Subcutaneous abdominal adipose tissue (tissue), 5 donors: Measurements from ENCODE around the gene GTF2H1.

Experiments
- H3K27ac ChIP-seq: one replicate; pipeline ENCODE4 v1.7.0; 2013; ENCODE audit warnings: low read depth, mild to moderate bottlenecking, inconsistent platforms, low read length, moderate library complexity
- H3K27me3 ChIP-seq, 5 donors: one replicate each; pipeline ENCODE4 v1.7.0; 2013; ENCODE audit warnings: low read length in 5 of 5, inconsistent platforms in 1 of 5; ENCODE audit not compliant: control insufficient read depth in 5 of 5, insufficient read depth in 4 of 5
- H3K36me3 ChIP-seq, 5 donors: one replicate each; pipeline ENCODE4 v1.7.0; 2013; ENCODE audit warnings: low read length in 5 of 5; ENCODE audit not compliant: control insufficient read depth in 5 of 5, insufficient read depth in 5 of 5
- H3K4me1 ChIP-seq, 5 donors: one replicate each; pipeline ENCODE4 v1.7.0; 2013; ENCODE audit warnings: low read length in 5 of 5, mild to moderate bottlenecking in 3 of 5, moderate library complexity in 1 of 5; ENCODE audit not compliant: control insufficient read depth in 5 of 5, insufficient read depth in 5 of 5
- H3K4me3 ChIP-seq, 5 donors: one replicate each; pipeline ENCODE4 v1.7.0; 2013; ENCODE audit warnings: low read length in 5 of 5, low read depth in 1 of 5
- H3K9ac ChIP-seq, 5 donors: one replicate each; pipeline ENCODE4 v1.7.0; 2013; ENCODE audit warnings: low read length in 5 of 5, mild to moderate bottlenecking in 4 of 5, moderate library complexity in 3 of 5
- H3K9me3 ChIP-seq, 5 donors: one replicate each; pipeline ENCODE4 v1.7.0; 2013; ENCODE audit warnings: low read length in 5 of 5; ENCODE audit not compliant: control insufficient read depth in 5 of 5
- donor health status: healthy.
- donor health status: healthy.
- donor health status: healthy.
- donor health status: healthy.
- donor health status: healthy.

Gene GTF2H1

DNA sequence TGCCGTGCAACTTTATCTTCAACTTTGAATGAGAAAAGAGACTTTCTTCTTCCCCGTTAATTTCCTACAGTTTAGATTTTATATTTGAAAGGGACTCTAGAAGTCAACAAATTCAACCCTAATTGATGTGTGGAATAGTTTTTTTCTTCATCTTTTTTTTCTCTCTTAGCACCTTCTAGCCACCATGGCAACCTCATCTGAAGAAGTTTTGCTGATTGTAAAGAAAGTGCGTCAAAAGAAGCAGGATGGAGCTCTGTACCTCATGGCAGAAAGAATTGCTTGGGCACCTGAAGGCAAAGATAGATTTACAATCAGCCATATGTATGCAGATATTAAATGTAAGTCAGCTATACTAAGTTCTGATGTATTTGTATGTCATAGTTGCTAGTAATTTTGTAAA, 10.5 kb downstream of the GTF2H1 start:
- Histone ChIP-seq H3K27ac (no peak overlapping the region), H3K27me3 (no peaks in the 10 kb centered on the region), H3K36me3 (peaks cover 40 to 58% (median 48%) of the 10 kb centered on the region in 5 donors), H3K9me3 (no peaks in the 10 kb centered on the region), H3K9ac (no peak overlapping the region), H3K4me3 (no peak overlapping the region), H3K4me1 (peaks cover 0 to 2% (median 0%) of the 10 kb centered on the region in 5 donors)

DNA sequence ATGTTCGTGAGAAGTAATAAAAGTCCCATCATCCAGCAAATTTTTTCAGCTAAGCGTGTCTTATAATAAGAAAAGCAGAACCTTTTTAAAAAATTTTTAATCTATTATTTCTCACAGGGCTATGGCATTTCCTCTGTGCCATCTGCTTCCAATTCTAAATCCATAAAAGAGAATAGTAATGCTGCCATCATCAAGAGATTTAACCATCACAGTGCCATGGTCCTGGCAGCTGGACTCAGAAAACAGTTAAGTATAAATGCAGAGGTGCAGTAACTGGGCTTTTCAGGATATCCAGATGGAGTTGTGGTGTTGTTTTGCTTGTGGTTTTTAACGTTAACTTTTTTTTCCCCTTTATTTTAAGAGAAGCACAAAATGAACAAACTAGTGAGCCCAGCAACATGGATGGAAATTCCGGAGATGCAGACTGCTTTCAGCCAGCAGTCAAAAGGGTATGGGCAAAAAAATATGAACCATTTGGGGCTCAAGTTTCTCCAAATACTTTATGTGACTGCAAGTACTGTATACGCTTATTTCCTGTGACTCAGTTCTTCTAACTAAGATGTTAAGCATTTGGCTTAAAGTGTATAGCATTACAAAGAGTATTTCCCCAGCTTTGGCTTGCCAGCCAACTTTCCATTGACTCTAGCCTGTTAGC, 25.2 kb downstream of the GTF2H1 start:
- Histone ChIP-seq H3K36me3 (peaks cover 40 to 79% (median 50%) of the 10 kb centered on the region in 5 donors), H3K9ac (no peak overlapping the region), H3K9me3 (no peaks in the 10 kb centered on the region), H3K4me1 (no peaks in the 10 kb centered on the region), H3K27ac (no peak overlapping the region), H3K4me3 (no peak overlapping the region), H3K27me3 (no peaks in the 10 kb centered on the region)

DNA sequence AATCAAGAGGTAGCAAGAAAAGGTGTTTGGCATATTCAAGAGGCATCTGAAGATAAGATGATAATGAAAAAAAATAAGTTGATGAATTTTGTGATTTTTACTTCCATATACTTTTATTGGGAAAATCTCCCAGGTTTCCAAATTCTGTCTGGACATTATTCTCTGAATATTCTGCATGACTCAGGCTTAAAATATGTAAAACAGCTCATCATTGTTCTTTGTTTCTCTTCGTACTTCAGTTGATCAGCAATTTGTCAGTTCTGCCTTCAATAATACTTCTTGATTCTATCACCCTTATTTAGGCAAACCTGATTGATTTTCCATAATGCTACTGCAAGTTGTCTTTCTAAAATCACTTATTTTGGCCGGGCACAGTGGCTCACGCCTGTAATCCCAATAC, 30.2 kb downstream of the GTF2H1 start:
- Histone ChIP-seq H3K36me3 (peaks cover 34 to 62% (median 43%) of the 10 kb centered on the region in 5 donors), H3K4me1 (peaks cover 0 to 3% (median 0%) of the 10 kb centered on the region in 5 donors), H3K9ac (no peak overlapping the region), H3K27ac (no peak overlapping the region), H3K4me3 (no peak overlapping the region), H3K27me3 (no peaks in the 10 kb centered on the region), H3K9me3 (no peaks in the 10 kb centered on the region)

DNA sequence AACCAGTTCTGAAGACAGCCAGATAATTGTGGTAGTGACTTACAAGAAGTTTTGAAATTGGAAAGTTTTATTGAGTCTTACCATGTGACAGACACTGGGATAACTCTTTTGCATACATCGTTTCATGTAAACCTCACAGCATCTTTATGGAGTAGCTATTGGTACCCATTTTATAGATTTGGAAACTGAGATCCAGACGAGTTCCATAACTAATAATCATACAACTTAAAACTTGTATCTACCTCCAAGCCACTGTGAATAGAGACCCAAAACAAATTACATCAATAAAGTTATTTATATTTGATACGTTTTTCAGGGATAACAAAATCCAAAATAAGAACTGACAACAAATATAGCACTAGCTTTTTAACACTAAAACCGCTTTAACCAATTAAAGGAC, 36.3 kb downstream of the GTF2H1 start:
- no peak overlapping the region for H3K27ac ChIP-seq
- no peaks in the 10 kb centered on the region for H3K4me1 ChIP-seq
- peaks cover 32 to 75% (median 68%) of the 10 kb centered on the region in 5 donors for H3K36me3 ChIP-seq
- no peaks in the 10 kb centered on the region for H3K27me3 ChIP-seq
- H3K9ac ChIP-seq = no peak overlapping the region
- no peak overlapping the region for H3K4me3 ChIP-seq
- H3K9me3 ChIP-seq = no peaks in the 10 kb centered on the region

DNA sequence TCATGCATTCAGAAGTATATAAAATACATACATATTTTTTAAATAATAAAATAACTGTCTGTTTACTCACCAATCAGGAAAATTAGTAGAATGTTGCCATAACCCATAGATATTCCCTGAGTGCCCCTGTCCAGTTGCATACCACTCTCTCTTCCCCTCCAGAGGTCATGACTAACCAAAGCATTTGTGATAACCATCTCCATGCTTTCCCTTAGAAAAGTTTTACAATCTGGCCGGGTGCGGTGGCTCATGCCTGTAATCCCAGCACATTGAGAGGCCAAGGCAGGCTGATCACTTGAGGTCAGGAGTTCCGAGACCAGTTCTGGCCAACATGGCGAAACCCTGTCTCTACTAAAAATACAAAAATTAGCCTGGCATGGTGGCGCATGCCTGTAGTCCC, 38.8 kb downstream of the GTF2H1 start:
- H3K9ac ChIP-seq = no peak overlapping the region
- H3K9me3 ChIP-seq = no peaks in the 10 kb centered on the region
- H3K27ac ChIP-seq = no peak overlapping the region
- peaks cover 40 to 90% (median 81%) of the 10 kb centered on the region in 5 donors for H3K36me3 ChIP-seq
- H3K27me3 ChIP-seq = no peaks in the 10 kb centered on the region
- H3K4me3 ChIP-seq = no peak overlapping the region
- H3K4me1 ChIP-seq = no peaks in the 10 kb centered on the region

DNA sequence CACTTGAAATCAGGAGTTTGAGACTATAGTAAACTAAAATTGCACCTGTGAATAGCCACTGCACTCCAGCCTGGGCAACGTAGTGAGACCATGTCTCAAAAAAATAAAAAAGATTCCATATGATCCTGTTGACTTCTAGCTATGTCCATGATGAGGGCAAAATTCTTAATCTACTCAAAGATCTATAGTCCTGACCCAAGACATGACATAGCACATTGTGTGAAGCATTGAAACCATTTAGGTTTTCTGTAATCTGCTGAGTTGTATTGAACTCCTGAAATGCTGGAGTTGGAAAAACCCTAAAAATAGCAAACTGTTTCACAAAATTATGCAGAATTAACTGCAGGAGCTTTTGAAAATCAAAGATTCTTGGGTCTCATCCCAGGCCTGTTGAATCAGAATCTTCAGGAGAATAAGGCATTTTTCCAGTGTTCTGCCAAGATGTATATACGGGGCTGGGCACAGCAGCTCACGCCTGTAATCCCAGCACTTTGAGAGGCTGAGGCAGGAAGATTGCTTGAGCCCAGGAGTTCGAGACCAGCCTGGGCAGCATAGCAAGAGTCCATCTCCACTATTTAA, 42.2 kb downstream of the GTF2H1 start:
- Histone ChIP-seq H3K4me1 (no peaks in the 10 kb centered on the region), H3K36me3 (peaks cover 36 to 73% (median 57%) of the 10 kb centered on the region in 5 donors), H3K27ac (no peak overlapping the region), H3K9me3 (no peaks in the 10 kb centered on the region), H3K27me3 (no peaks in the 10 kb centered on the region), H3K9ac (no peak overlapping the region), H3K4me3 (no peak overlapping the region)

DNA sequence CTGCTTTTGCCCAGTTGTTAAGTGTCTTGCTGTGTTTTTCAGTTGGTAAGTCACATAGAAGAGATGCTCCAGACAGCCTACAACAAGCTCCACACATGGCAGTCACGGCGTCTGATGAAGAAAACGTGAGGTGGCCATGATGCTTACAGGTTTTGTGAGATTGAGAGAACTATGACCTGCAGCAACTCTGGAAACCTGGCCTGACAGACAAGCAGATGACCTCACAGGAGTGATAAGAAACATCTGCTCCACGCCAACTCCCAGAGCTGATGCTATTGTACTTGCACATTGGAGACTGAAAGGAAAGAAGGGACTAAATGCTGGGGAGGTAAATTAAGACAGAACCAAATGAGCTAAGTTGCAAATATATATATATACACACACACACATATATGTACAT, 43.4 kb downstream of the GTF2H1 start:
- Histone ChIP-seq H3K9me3 (no peaks in the 10 kb centered on the region), H3K36me3 (peaks cover 36 to 66% (median 50%) of the 10 kb centered on the region in 5 donors), H3K4me3 (no peak overlapping the region), H3K4me1 (no peaks in the 10 kb centered on the region), H3K9ac (no peak overlapping the region), H3K27ac (no peak overlapping the region), H3K27me3 (no peaks in the 10 kb centered on the region)

DNA sequence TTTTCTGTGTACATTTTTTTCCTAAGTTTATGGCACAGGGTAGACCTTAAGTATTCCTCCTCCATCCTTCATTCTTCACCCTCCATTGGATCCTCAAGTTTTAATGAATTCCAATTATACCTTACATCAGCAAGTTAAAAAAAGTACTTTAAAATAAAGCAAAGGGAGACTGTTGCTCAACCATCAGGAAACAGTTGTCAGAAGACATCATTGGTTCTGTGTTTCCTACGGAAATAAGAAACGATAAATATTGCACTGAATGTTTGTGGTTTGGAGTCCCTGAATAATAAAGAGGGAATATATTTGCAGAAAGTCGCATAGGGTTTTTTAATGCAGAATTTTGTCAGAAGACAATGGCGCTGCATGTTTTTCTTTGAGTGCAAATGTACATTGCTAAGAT, 43.9 kb downstream of the GTF2H1 start:
- Histone ChIP-seq H3K4me1 (no peaks in the 10 kb centered on the region), H3K36me3 (peaks cover 36 to 63% (median 47%) of the 10 kb centered on the region in 5 donors), H3K27ac (no peak overlapping the region), H3K9me3 (no peaks in the 10 kb centered on the region), H3K9ac (no peak overlapping the region), H3K27me3 (no peaks in the 10 kb centered on the region), H3K4me3 (no peak overlapping the region)

DNA sequence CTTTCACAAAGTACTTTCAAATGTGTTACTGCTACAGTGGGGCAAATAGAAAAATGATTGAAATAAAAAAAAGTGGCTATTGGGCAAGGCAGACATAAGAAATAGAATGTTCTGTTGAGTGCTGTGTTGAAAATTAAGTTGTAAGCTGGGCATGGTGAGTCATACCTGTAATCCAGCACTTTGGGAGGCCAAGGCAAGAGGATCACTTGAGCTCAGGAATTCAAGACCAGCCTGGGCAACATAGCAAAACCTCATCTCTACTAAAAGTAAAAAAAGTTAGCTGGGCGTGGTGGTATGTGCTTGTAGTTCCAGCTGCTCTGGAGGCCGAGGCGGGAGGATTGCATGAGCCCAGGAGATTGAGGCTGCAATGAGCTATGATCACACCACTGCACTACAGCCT, 45.1 kb downstream of the GTF2H1 start:
- Histone ChIP-seq H3K9ac (no peak overlapping the region), H3K9me3 (no peaks in the 10 kb centered on the region), H3K27ac (no peak overlapping the region), H3K4me3 (no peak overlapping the region), H3K27me3 (no peaks in the 10 kb centered on the region), H3K4me1 (no peaks in the 10 kb centered on the region), H3K36me3 (peaks cover 27 to 53% (median 38%) of the 10 kb centered on the region in 5 donors)

DNA sequence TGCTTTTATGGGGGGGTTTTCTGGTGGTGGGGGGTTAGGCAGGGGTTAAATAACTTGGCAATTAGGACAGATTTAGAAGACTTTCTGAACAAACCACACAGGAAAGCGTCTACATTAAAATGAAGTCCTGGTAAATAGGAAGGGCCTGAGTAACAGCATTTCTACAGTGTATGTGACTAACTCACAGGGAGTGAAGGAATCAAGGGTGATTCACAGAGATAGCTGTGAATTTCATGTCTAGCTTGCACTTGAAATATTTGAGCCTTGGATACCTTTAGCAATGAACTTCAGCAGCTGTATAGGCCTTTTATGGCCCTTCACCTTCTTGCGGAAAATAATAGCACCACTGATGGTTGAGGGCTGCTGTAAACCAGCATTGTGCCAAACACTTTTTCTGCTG, 45.9 kb downstream of the GTF2H1 start:
- Histone ChIP-seq H3K4me1 (no peaks in the 10 kb centered on the region), H3K36me3 (peaks cover 23 to 47% (median 35%) of the 10 kb centered on the region in 5 donors), H3K9me3 (no peaks in the 10 kb centered on the region), H3K27me3 (no peaks in the 10 kb centered on the region), H3K27ac (no peak overlapping the region), H3K9ac (no peak overlapping the region), H3K4me3 (no peak overlapping the region)
